Tibial nerve (tissue), 4 donors: ENCODE data around the gene TCF23. TPM values are rescaled to one million over a fixed set of nuclear protein-coding genes. Genes with fewer than 3 reads are reported as not detected.
A peak's percentile ranks its signal among the peaks of the same experiment; 100 is the strongest.
"Not testable (repeated sequence)": the region's sequence is repeated elsewhere in the genome, so short reads cannot be mapped to it uniquely, and the experiment has no call there.

Experiments
- DNase-seq, 2 donors: peaks; one replicate each; pipeline ENCODE4 v3.0.0-alpha.2; 2019; ENCODE audit warnings: low spot score in 2 of 2
- H3K27ac ChIP-seq, 4 donors: fragments of 200-600 bp; sonication (generic) in 3 of 4; one replicate each; pipeline ENCODE4 v1.5.1; 2017 to 2019; ENCODE audit warnings: mild to moderate bottlenecking in 1 of 4
- H3K27me3 ChIP-seq, 2 donors: fragments of 200-600 bp; sonication (generic) in 1 of 2; one replicate each; pipeline versions ENCODE4 v1.5.1 to v1.6.0; 2017 to 2019
- H3K36me3 ChIP-seq, 3 donors: fragments of 200-600 bp; sonication (generic); one replicate each; pipeline ENCODE4 v1.5.1; 2018 to 2019
- H3K4me1 ChIP-seq, 4 donors: fragments of 200-600 bp; sonication (generic) in 3 of 4; one replicate each; pipeline ENCODE4 v1.5.1; 2017 to 2019
- H3K4me3 ChIP-seq, 4 donors: fragments of 200-600 bp; sonication (generic) in 3 of 4; one replicate each; pipeline ENCODE4 v1.5.1; 2017 to 2019; ENCODE audit warnings: mild to moderate bottlenecking in 1 of 4, moderate library complexity in 1 of 4
- H3K9me3 ChIP-seq, 4 donors: fragments of 200-600 bp; sonication (generic) in 3 of 4; one replicate each; pipeline ENCODE4 v1.5.1; 2017 to 2019
- EP300 ChIP-seq, 2 donors: sonication (generic); formaldehyde crosslinking; IDR thresholded peaks; one replicate each; pipeline ENCODE4 v1.6.1; 2017; ENCODE audit warnings: antibody characterized with exemption in 2 of 2, mild to moderate bottlenecking in 1 of 2
- POLR2A ChIP-seq, 2 donors: fragments of 450-650 bp; IDR thresholded peaks; one replicate each; pipeline ENCODE4 v1.6.1; 2017; ENCODE audit warnings: antibody characterized with exemption in 2 of 2, mild to moderate bottlenecking in 2 of 2, moderate library complexity in 2 of 2
- WGBS, 2 donors: methylation state at CpG; one replicate each; pipeline ENCODE4 v1.1.5; 2018; 5-methylcytosine and 5-hydroxymethylcytosine counted together
- total RNA-seq, 4 donors: library from RNA; depleted of rRNA; stranded (reverse); fragments of >200 nt; gene quantifications; one replicate each; pipeline ENCODE4 v1.1.0, GENCODE V29; 2016
- TF ChIP-seq, protein P1 (sequence below), 5 experiments: fragments of 200-600 bp in 3 of 5; fragments of 450-650 bp in 2 of 5; sonication (generic) in 3 of 5; IDR thresholded peaks; one replicate each; pipeline ENCODE4 v1.5.1; 2016 to 2019; ENCODE audit warnings: antibody characterized with exemption in 5 of 5, mild to moderate bottlenecking in 3 of 5, moderate library complexity in 2 of 5

TCF23 gene
- total RNA-seq, 4 donors from 2014 or later, result not detected

DNA sequence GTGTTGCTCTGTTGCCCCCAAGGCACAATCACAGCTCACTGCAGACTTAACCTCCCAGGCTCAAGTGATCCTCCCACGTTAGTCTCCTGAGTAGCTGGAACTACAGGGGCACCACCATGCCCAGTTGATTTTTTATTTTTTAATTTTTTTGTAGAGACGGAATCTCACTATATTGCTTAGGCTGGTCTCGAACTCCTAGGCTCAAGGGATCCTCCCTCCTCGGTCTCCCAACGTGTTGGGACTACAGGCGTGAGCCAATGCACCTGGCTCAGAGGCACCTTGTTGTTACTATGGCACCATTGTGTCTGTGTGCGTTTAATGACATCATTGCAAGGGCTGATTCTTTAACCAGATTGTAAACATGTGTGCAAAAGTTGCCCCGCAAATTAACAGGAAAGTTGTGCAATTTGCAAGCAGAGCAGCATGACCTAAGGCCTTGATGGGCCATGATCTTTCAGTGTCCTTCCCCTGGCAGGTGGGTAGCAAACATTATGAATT is 22.6 kb downstream of the TCF23 start:
- Histone ChIP-seq H3K27ac (no peak overlapping the region), H3K4me1 (peaks cover 0 to 7% (median 3%) of the 10 kb centered on the region in 4 donors), H3K9me3 (no peaks in the 10 kb centered on the region), H3K4me3 (no peak overlapping the region), H3K36me3 (no peaks in the 10 kb centered on the region), H3K27me3 (peaks cover 0 to 3% of the 10 kb centered on the region in 2 donors)
- no peak for DNase-seq
- 64 to 74% methylated on average over 8 of the region's 8 CpGs for WGBS, 2 donors
- TF ChIP-seq EP300 (IDR thresholded peaks at IDR 0.05) (no peak), POLR2A (IDR thresholded peaks at IDR 0.05) (no peak)
- TF ChIP-seq, protein P1, sequence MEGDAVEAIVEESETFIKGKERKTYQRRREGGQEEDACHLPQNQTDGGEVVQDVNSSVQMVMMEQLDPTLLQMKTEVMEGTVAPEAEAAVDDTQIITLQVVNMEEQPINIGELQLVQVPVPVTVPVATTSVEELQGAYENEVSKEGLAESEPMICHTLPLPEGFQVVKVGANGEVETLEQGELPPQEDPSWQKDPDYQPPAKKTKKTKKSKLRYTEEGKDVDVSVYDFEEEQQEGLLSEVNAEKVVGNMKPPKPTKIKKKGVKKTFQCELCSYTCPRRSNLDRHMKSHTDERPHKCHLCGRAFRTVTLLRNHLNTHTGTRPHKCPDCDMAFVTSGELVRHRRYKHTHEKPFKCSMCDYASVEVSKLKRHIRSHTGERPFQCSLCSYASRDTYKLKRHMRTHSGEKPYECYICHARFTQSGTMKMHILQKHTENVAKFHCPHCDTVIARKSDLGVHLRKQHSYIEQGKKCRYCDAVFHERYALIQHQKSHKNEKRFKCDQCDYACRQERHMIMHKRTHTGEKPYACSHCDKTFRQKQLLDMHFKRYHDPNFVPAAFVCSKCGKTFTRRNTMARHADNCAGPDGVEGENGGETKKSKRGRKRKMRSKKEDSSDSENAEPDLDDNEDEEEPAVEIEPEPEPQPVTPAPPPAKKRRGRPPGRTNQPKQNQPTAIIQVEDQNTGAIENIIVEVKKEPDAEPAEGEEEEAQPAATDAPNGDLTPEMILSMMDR (IDR thresholded peaks at IDR 0.05), result no peak

DNA sequence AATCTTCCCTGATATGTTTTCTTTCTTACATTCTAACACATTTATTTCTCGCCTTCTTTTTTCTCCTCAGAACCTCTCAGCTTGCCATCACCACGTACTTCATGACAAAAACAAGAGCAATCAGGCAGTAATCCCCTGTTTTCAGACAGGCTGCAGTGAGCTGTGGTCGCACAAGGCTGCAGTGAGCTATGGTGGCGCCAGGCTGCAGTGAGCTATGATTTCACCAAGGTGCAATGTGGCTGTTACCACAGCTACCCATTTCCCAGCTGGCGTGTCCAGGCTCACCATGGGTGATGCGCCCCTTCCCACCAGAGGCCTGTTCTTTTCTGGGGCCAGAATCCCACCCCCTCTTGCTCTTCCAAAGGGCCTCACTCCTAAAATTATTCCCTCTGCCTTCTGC is 25.8 kb downstream of the TCF23 start:
- peak overlapping the region in 2 of 4 donors; percentile 4 to 20 for H3K27ac ChIP-seq
- WGBS, 2 donors, result 64 to 65% methylated on average over 6 of the region's 6 CpGs
- H3K9me3 ChIP-seq, result no peaks in the 10 kb centered on the region
- no peak overlapping the region for H3K4me3 ChIP-seq
- no peaks in the 10 kb centered on the region for H3K27me3 ChIP-seq
- TF ChIP-seq EP300 (IDR thresholded peaks at IDR 0.05), result no peak
- no peak for TF ChIP-seq POLR2A (IDR thresholded peaks at IDR 0.05)
- TF ChIP-seq, protein P1 (IDR thresholded peaks at IDR 0.05), result no peak
- H3K4me1 ChIP-seq, result peaks cover 0 to 7% (median 3%) of the 10 kb centered on the region in 4 donors
- DNase-seq, result no peak
- H3K36me3 ChIP-seq, result no peaks in the 10 kb centered on the region

- Histone ChIP-seq H3K4me1 (peaks cover 0 to 7% (median under 1%) of the 10 kb centered on the region in 4 donors), H3K27ac (peak overlapping the region in 2 of 4 donors; percentile 12 to 48)
Observed at GRCh38 chr2:27175330-27175729, 26.5 kb downstream of the TCF23 start.

DNA sequence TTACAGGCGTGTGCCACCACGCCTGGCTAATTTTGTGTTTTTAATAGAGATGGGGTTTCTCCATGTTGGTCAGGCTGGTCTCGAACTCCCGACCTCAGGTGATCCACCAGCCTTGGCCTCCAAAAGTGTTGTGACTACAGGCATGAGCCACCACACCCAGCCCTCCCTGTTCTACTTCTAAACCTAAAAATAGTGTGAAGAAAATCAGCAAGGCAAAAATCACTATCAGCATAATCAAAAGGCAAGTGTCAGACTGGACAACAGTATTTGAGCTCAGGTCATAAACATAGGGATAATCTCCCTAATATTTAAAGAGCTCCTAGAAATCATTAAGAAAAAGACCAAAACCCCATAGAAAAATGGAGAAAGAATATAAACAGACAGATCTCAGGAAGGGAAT is 27.0 kb downstream of the TCF23 start:
- H3K36me3 ChIP-seq, H3K9me3 ChIP-seq, DNase-seq, H3K4me3 ChIP-seq, H3K27me3 ChIP-seq, H3K4me1 ChIP-seq: not testable (repeated sequence)
- WGBS, 2 donors, result 88 to 94% methylated on average over 4 of the region's 4 CpGs
- peak overlapping the region in 2 of 4 donors; percentile 12 to 48 for H3K27ac ChIP-seq

More at GRCh38 chr2:27175330-27175729, 26.5 kb downstream of the TCF23 start:
- Histone ChIP-seq H3K4me3 (no peak overlapping the region), H3K9me3 (no peaks in the 10 kb centered on the region), H3K27me3 (no peaks in the 10 kb centered on the region), H3K36me3 (no peaks in the 10 kb centered on the region)
- WGBS, 2 donors, result 71 to 77% methylated on average over 8 of the region's 8 CpGs
- peak in 1 of 2 donors; percentile 33 for TF ChIP-seq EP300 (IDR thresholded peaks at IDR 0.05)
- TF ChIP-seq, protein P1 (IDR thresholded peaks at IDR 0.05), result no peak
- DNase-seq, result peak in 1 of 2 donors; percentile 60

GRCh38 chr2:27177441-27178351 is 28.9 kb downstream of the TCF23 start:
- peaks cover 0 to 7% (median 0%) of the 10 kb centered on the region in 4 donors for H3K4me1 ChIP-seq
- no peak overlapping the region for H3K4me3 ChIP-seq
- no peaks in the 10 kb centered on the region for H3K27me3 ChIP-seq
- DNase-seq, result no peak
- H3K27ac ChIP-seq, result no peak overlapping the region
- no peak for TF ChIP-seq EP300 (IDR thresholded peaks at IDR 0.05)
- TF ChIP-seq, protein P1 (IDR thresholded peaks at IDR 0.05), result no peak
- no peak for TF ChIP-seq POLR2A (IDR thresholded peaks at IDR 0.05)
- 85% methylated on average over 15 of the region's 15 CpGs for WGBS, 2 donors
- H3K9me3 ChIP-seq, result no peaks in the 10 kb centered on the region
- H3K36me3 ChIP-seq, result no peaks in the 10 kb centered on the region
